Peyer's patch (tissue), 4 donors: ENCODE measurements around the gene GNG4.

ENCODE experiments used
- POLR2A ChIP-seq, 2 donors: fragments of 450-650 bp; IDR thresholded peaks; one replicate each; pipeline ENCODE4 v1.5.1; 2017; ENCODE audit warnings: antibody characterized with exemption in 2 of 2, mild to moderate bottlenecking in 2 of 2, moderate library complexity in 2 of 2
- TF ChIP-seq, protein P1 (sequence below), 6 experiments: fragments of 450-650 bp in 4 of 6; fragments of 200-600 bp in 2 of 6; sonication (generic) in 1 of 6; IDR thresholded peaks; one replicate each; pipeline ENCODE4 v1.5.1; 2017 to 2019; ENCODE audit warnings: antibody characterized with exemption in 6 of 6, mild to moderate bottlenecking in 3 of 6, moderate library complexity in 1 of 6

DNA sequence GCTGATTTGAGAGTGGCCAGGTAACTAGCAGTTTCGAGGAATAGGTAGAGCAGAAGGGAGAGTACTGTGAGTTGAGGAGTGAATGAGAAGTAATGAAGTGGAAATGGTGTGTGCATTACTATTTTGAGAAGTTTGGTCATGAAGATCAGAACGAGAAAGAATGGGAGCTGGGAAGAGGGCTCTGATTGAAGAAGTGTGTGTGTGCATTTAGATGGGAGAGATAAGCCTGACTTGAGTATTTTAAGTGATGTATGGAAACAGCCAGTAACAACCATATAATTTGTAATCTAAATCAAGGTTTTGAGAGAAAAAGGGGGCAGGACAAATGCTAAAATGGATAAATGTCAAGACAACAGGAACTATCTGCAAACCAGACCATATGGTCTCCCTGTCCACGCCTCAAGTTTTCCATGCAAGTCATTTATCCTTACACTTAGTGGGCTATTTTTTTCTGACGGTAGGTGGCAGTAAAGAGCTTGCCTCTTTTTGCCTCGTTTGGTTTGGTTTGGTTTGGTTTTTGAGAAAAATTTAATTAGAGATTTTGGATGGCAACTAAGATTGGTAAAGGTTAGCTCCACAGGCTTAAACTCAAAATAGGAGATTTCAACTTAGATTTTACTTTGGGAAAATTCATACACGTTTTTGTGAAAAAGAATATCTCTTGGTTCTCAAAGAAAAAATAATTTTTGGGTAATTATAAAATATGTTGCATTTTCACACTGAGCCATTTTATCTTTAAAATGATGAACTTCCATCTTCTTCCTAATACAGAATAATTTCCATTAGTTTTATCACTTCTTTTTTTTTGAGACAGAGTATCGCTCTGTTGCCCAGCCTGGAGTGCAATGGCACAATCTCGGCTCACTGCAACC, 135.9 kb downstream of the GNG4 start:
- no peak for TF ChIP-seq POLR2A (IDR thresholded peaks at IDR 0.05)
- TF ChIP-seq, protein P1, sequence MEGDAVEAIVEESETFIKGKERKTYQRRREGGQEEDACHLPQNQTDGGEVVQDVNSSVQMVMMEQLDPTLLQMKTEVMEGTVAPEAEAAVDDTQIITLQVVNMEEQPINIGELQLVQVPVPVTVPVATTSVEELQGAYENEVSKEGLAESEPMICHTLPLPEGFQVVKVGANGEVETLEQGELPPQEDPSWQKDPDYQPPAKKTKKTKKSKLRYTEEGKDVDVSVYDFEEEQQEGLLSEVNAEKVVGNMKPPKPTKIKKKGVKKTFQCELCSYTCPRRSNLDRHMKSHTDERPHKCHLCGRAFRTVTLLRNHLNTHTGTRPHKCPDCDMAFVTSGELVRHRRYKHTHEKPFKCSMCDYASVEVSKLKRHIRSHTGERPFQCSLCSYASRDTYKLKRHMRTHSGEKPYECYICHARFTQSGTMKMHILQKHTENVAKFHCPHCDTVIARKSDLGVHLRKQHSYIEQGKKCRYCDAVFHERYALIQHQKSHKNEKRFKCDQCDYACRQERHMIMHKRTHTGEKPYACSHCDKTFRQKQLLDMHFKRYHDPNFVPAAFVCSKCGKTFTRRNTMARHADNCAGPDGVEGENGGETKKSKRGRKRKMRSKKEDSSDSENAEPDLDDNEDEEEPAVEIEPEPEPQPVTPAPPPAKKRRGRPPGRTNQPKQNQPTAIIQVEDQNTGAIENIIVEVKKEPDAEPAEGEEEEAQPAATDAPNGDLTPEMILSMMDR (IDR thresholded peaks at IDR 0.05) = peak; percentile 84 to 96 (median 89)
